Activated T-cell treated with anti-CD3 and anti-CD28 coated beads for 48 hours (primary cell): ENCODE measurements around the gene NR2C2.
"Not testable (repeated sequence)": the region's sequence is repeated elsewhere in the genome, so short reads cannot be mapped to it uniquely, and the experiment has no call there.

ENCODE experiments used
- DNase-seq: peaks from one replicate; pipeline ENCODE4 v3.0.0-alpha.2; 2020; ENCODE audit warnings: low read depth

The NR2C2 gene

DNA sequence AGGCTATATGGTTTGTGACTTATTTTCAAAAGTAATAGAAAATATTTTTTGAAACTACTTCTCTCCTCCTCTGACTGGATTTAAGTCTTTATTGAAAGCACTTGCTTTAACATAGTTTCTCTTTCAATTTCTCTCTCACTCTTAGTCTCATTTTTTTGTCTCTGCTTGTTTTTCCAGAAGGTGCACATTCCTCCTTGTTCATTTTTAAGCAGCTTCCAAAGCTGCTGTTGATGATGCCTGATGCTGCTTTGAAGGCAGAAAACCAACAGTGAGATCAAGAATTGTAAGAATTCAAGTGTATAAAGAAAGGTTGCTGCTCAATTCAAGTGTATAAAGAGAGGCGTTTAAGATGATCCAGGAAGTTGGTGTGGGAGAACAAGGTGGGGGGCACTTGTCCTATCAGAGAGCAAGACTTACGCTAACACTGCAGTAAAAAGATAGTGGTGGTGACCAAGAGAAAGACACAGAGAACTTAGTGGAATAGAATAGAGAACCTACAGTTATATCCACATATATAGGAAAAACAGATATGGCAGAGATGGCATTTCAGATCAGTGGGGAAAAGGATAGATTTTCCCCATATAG is 12.1 kb downstream of the NR2C2 start:
- DNase-seq: no peak

DNA sequence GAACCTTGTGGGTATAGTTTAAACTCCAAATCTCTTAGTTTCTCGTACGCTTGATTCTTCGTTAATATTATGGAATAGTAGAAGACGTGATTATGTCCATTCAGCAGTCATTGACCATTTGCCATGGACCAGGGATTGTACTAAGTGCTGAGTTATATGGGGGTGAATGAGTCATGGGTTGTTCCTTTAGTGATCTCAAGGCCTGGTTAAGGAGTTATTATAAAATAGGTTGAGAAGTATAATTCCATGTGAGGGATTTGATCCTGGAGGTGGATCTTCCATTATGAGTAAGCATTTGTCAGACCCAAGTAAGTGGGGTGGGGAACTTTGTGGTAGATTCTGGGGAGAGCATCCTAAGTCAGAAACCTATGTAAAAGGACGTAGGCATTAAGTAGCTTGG is 15.4 kb downstream of the NR2C2 start:
- DNase-seq: no peak

- DNase-seq: no peak
Observed at GRCh38 chr3:14967285-14967684, 19.9 kb downstream of the NR2C2 start.

DNA sequence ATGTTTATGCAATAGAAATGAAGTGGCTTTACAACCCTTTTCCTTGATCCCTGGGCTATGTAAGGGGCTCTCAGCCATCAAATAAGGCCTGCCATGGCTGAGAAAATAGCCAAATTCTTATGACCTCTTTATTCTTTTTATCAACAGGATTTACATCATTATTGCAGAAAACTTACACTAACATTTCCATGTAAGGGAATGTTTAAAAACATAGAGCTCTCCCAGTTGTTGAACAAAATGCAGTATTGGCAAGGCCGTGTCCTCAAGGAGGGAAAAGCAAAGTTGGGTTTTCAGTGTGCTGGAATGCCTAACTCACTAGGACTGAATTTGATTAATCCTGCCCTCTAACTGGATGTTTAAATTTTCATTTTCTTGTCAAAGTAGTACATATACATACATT is 22.3 kb downstream of the NR2C2 start:
- no peak for DNase-seq

- no peak for DNase-seq
Observed at GRCh38 chr3:14976317-14976716, 28.9 kb downstream of the NR2C2 start.

- DNase-seq: no peak
Observed at GRCh38 chr3:14980689-14981088, 33.3 kb downstream of the NR2C2 start.

DNA sequence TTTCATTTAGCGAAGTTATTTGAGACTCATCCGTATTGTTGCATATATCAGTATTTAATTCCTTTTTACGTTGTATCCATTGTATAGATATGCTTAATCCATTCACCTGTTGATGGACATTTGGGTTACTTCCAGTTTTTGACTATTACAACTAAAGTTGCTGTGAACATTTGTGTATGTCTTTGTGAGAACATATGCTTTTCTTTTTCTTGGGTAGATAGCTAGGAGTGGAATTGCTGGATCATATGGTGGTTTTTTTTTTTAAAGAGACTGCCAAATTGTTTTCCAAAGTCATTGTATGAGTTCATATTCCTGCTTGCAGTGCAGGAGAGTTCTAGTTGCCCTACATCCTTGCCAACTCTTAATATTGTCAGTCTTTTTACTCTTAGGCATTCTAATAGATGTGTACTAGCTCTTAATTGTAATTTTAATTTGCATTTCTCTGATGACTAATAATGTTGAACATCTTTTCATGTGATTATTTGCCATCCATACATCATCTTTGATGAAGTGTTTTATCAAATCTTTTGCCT is 37.3 kb downstream of the NR2C2 start:
- no peak for DNase-seq

DNA sequence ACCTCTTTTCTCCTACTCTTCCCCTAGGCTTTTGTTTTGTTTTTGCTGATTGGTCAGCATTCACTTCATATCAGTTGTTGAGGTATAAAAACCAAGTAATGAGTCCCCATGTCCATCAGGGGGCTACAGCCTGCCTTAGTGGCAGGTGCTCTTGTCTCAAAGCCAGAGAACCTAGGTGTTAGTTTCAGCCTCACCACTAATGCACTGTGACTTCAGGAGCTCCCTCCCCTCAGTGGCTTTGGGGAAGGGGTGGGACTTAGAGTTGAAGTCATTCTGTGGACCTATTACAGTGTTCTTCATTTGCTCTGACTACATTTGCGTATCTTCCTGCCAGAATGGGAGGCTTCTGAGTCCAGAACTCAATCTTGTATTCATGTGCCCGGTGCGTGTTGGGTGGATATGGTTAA is 41.6 kb downstream of the NR2C2 start:
- peak; percentile 26 for DNase-seq

GRCh38 chr3:14989943-14990779 is 42.8 kb downstream of the NR2C2 start:
- DNase-seq: no peak

- no peak for DNase-seq
Observed at GRCh38 chr3:14990780-14991148, 43.4 kb downstream of the NR2C2 start.

DNA sequence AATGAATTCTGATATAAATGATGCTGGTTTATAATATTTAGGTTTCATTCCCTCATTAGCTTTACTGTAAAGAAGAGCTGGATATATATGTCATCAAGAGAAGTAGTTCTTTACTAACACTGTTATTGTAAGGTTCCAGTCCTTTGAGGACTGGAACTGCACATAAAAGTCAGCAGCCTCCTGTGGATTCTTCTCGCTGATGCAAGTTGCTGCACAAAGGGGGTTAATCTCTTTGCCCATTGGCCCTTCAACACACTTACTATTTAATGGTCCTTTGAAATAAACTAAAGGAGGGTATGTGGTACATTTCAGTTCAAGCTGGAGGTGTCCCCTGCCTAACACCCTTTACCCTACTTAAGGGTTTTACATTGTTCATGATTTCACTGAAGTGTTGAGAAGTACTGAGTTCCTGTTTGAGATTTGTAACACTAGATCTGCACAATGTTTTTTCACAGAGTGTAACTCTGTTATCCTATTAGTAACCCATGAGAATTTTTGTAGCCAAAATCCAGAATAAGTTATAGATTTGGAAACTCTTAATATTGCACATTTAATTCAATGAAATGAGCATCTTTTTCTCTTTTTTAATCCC is 43.9 kb downstream of the NR2C2 start:
- no peak for DNase-seq

- DNase-seq: no peak
Observed at GRCh38 chr3:14991818-14992612, 44.6 kb downstream of the NR2C2 start.

DNA sequence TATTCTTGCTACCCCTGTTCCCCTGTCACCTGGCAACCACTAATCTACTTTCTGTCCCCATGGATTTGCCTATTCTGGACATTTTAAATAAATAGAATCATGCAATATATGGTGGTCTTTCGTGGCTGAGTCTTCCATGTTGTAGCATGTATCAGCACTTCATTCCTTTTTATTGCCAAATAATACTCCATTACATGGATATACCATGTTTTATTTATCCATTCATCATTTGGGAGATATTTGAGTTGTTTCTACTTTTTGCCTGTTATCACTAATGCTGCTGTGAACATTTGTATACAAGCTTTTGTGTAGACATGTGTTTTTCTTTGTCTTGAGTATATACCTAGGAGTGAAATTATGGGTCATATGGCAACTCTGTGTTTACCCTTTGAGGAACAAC is 50.6 kb downstream of the NR2C2 start:
- DNase-seq: no peak

DNA sequence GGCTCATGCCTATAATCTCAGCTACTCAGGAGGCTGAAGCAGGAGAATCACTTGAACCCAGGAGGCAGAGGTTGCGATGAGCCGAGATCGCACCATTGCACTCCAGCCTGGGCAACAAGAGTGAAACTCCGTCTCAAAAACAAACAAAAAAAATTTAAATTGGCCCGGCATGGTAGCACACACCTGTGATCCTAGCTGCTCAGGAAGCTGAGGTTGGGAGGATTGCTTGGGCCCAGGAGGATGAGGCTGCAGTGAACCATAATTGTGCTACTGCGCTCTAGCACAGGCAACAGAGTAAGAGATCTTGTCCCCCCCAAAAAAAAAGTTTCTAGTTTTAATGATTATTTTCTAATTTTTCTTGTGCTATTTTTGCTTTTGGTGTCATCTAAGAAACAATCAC is 51.8 kb downstream of the NR2C2 start:
- DNase-seq: not testable (repeated sequence)

- no peak for DNase-seq
Observed at GRCh38 chr3:15007681-15008141, 60.3 kb downstream of the NR2C2 start.

- DNase-seq: no peak
Observed at GRCh38 chr3:15009167-15009566, 61.8 kb downstream of the NR2C2 start.

DNA sequence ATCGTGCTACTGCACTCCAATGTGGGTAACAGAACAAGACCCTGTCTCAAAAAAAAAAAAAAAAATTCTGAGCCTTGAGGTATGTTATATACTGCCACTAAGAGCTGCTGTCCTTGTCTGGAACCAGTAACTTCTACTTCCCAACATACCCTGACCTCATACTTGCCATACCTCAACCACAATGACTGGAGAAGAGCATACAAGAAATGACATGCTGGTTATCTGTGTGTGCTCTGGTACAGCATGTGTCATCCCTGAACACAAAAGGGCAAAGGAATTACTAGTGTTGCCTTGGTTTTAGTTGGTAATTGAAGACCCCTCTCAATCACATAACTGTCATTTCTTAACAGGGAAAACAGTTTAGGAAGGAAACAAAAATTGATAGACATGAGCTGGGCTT is 63.3 kb downstream of the NR2C2 start:
- no peak for DNase-seq

DNA sequence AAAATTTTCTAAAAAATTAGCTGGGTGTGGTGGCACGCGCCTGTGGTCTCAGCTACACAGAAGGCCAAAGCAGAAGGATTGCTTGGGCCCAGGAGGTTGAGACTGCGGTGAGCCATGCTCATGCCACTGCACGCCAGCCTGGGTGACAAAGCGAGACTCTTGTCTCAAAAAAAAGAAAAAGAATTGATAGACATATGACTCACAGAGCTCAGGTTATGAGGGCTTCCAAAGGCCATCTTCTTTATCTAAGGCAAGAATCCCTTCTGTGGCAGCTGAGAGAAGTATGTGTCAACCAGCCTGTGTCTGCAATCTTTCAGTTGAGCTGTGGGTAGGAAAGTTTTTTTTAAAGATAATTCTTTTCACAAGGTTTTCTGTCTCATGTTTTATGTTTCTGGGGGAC is 63.8 kb downstream of the NR2C2 start:
- peak; percentile 4 for DNase-seq

GRCh38 chr3:15014606-15015328 is 67.4 kb downstream of the NR2C2 start:
- no peak for DNase-seq

- DNase-seq: no peak
Observed at GRCh38 chr3:15015456-15015855, 68.1 kb downstream of the NR2C2 start.

DNA sequence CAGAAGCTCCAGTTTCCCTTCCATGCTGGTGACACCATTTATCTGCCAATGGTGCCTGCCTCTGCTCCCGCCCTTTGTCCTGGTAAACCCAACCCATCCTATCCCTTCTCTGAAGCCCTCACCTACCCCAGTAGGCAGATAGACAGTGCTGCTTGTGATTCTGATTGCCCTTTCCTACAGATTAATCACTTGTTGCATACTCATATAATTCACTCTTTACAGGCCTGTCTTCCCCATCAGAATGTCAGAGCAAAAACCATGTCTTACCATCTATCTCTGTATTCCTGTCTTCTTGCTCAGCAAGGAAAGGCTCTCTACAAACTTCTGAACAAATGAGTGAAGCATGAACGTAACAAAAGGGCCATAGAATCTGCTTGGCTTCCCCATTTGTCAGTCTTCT is 69.8 kb downstream of the NR2C2 start:
- no peak for DNase-seq

- no peak for DNase-seq
Observed at GRCh38 chr3:15023249-15023648, 75.9 kb downstream of the NR2C2 start.
